Lung (tissue), 12 donors: ENCODE results near the gene TSC22D1. TPM values are rescaled to one million over a fixed set of nuclear protein-coding genes. Genes with fewer than 3 reads are reported as not detected.

ENCODE experiments used
- ATAC-seq: fragments of 200-7000 bp; cut with Tn5 transposase; one replicate; pipeline ENCODE4 v1.9.1; 2020; ENCODE audit warnings: moderate number of reproducible peaks; ENCODE audit not compliant: insufficient read depth, low FRiP score
- DNase-seq, 3 donors: peaks; one replicate each; pipeline ENCODE4 v3.0.0-alpha.2; 2013 to 2017
- H3K27ac ChIP-seq, 2 donors: one replicate each; pipeline ENCODE4 v1.5.1; 2013; ENCODE audit warnings: mild to moderate bottlenecking in 2 of 2, moderate library complexity in 2 of 2, control low read depth in 1 of 2, inconsistent platforms in 1 of 2, low read depth in 1 of 2, low read length in 1 of 2
- H3K27me3 ChIP-seq, 3 donors: one replicate each; pipeline ENCODE4 v1.5.1; 2013; ENCODE audit warnings: low read length in 2 of 3; ENCODE audit not compliant: control insufficient read depth in 3 of 3, insufficient read depth in 3 of 3
- H3K36me3 ChIP-seq, 4 donors: one replicate each; pipeline ENCODE4 v1.5.1; 2013; ENCODE audit warnings: low read length in 4 of 4, mild to moderate bottlenecking in 1 of 4, moderate library complexity in 1 of 4; ENCODE audit not compliant: control insufficient read depth in 4 of 4, insufficient read depth in 4 of 4
- H3K4me1 ChIP-seq, 5 donors: one replicate each; pipeline ENCODE4 v1.5.1; 2013; ENCODE audit warnings: low read length in 5 of 5, mild to moderate bottlenecking in 2 of 5, moderate library complexity in 1 of 5; ENCODE audit not compliant: control insufficient read depth in 5 of 5, insufficient read depth in 5 of 5
- H3K4me3 ChIP-seq: one replicate; pipeline ENCODE4 v1.5.1; 2013; ENCODE audit warnings: mild to moderate bottlenecking, control low read depth, moderate library complexity
- H3K9ac ChIP-seq, 2 donors: one replicate each; pipeline ENCODE4 v1.5.1; 2013; ENCODE audit warnings: low read length in 2 of 2, control low read depth in 1 of 2; ENCODE audit not compliant: insufficient read depth in 1 of 2
- H3K9me3 ChIP-seq, 4 donors: one replicate each; pipeline ENCODE4 v1.5.1; 2013; ENCODE audit warnings: low read length in 3 of 4, mild to moderate bottlenecking in 1 of 4, moderate library complexity in 1 of 4; ENCODE audit not compliant: control insufficient read depth in 4 of 4, insufficient read depth in 3 of 4
- WGBS, 2 donors: extraction: QIAGEN DNeasy Blood & Tissue Kit; methylation state at CpG; one replicate each; pipeline ENCODE4 v1.1.7; 2013; 5-methylcytosine and 5-hydroxymethylcytosine counted together
- polyA plus RNA-seq, 2 donors: library from polyadenylated mRNA; stranded (reverse); fragments of 200-250 nt; gene quantifications; one replicate each; pipeline ENCODE4 v1.2.1, GENCODE V29; 2013
- total RNA-seq, 2 donors: library from RNA; depleted of rRNA in 1 of 2; stranded (reverse); fragments of >200 nt in 1 of 2; gene quantifications; one replicate each; pipeline ENCODE4 v1.2.1, GENCODE V29; 2014 to 2021
- TF ChIP-seq, protein P1 (sequence below): IDR thresholded peaks from 2 replicates; pipeline ENCODE4 v1.5.1; 2012; ENCODE audit warnings: mild to moderate bottlenecking; ENCODE audit errors: control extremely low read depth, extremely low read depth
- donor health status: control.
- donor health status: control.
- donor health status: Bipolar disorder and iron deficiency.
- donor health status: healthy.
- donor health status: DM: yes; HTN: yes; CAD: no.

TSC22D1 gene
- total and polyA plus RNA-seq, 4 donors: 77.0 to 179 (median 123) TPM

- H3K27me3 ChIP-seq: no peaks in the 10 kb centered on the region
- WGBS, 2 donors: 83 to 87% methylated on average over 2 of the region's 2 CpGs
- H3K4me1 ChIP-seq: peaks cover 0 to 22% (median 9%) of the 10 kb centered on the region in 5 donors
- TF ChIP-seq, protein P1, sequence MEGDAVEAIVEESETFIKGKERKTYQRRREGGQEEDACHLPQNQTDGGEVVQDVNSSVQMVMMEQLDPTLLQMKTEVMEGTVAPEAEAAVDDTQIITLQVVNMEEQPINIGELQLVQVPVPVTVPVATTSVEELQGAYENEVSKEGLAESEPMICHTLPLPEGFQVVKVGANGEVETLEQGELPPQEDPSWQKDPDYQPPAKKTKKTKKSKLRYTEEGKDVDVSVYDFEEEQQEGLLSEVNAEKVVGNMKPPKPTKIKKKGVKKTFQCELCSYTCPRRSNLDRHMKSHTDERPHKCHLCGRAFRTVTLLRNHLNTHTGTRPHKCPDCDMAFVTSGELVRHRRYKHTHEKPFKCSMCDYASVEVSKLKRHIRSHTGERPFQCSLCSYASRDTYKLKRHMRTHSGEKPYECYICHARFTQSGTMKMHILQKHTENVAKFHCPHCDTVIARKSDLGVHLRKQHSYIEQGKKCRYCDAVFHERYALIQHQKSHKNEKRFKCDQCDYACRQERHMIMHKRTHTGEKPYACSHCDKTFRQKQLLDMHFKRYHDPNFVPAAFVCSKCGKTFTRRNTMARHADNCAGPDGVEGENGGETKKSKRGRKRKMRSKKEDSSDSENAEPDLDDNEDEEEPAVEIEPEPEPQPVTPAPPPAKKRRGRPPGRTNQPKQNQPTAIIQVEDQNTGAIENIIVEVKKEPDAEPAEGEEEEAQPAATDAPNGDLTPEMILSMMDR: no peak
- ATAC-seq (no peak), DNase-seq (no peak)
- H3K4me3 ChIP-seq: no peak overlapping the region
- H3K9ac ChIP-seq: no peak overlapping the region
- H3K27ac ChIP-seq: no peak overlapping the region
- H3K36me3 ChIP-seq: peaks cover 0 to 7% (median 4%) of the 10 kb centered on the region in 4 donors
- H3K9me3 ChIP-seq: no peaks in the 10 kb centered on the region
Observed at GRCh38 chr13:44429311-44429710, 146.8 kb downstream of the TSC22D1 start.

DNA sequence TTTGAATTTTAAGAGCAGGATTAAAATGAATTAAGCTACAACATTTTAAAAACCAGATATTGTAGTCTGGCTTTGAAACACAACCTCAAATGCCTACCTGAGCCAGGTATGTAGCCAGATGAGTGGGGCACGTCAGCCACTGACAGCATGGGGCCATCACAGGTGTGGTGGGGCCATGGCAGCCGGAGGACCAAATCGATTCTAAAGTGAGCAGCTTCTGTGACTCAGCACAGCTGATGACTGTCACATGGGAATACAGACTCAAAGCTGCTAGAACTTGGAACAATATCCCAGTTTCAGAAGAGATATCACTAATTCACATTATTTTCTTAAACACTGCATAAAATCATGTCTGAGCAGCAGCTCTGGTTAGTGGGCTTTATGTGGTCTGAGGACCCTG, 149.7 kb downstream of the TSC22D1 start:
- ATAC-seq: no peak
- TF ChIP-seq, protein P1: no peak

GRCh38 chr13:44425815-44426078, 150.4 kb downstream of the TSC22D1 start:
- WGBS, 2 donors: 98% methylated on average over 2 of the region's 2 CpGs
- H3K4me3 ChIP-seq: no peak overlapping the region
- H3K27me3 ChIP-seq: no peaks in the 10 kb centered on the region
- TF ChIP-seq, protein P1: no peak
- H3K4me1 ChIP-seq: peaks cover 0 to 5% (median 0%) of the 10 kb centered on the region in 5 donors
- ATAC-seq (no peak), DNase-seq (no peak)
- no peak overlapping the region for H3K9ac ChIP-seq
- H3K9me3 ChIP-seq: peaks cover 0 to 2% (median 0%) of the 10 kb centered on the region in 4 donors
- H3K27ac ChIP-seq: no peak overlapping the region
- no peaks in the 10 kb centered on the region for H3K36me3 ChIP-seq

More for the DNA sequence above, 149.7 kb downstream of the TSC22D1 start:
- Histone ChIP-seq H3K4me3 (no peak overlapping the region), H3K9ac (no peak overlapping the region), H3K27ac (no peak overlapping the region), H3K9me3 (peaks cover 0 to 2% (median 0%) of the 10 kb centered on the region in 4 donors), H3K27me3 (no peaks in the 10 kb centered on the region), H3K36me3 (no peaks in the 10 kb centered on the region), H3K4me1 (peaks cover 0 to 6% (median 0%) of the 10 kb centered on the region in 5 donors)
- WGBS, 2 donors: 90 to 95% methylated on average over 3 of the region's 3 CpGs
- no peak for DNase-seq
